HL-60 (cell line): Measurements from ENCODE around the gene CFAP74.

ENCODE experiments used
- CTCF ChIP-seq: IDR thresholded peaks from one replicate; pipeline ENCODE4 v1.5.1; 2011; ENCODE audit warnings: low read length, control low read depth, inconsistent platforms; ENCODE audit not compliant: insufficient read depth
- GABPA ChIP-seq: IDR thresholded peaks from 2 replicates; pipeline ENCODE4 v1.6.1; 2012; ENCODE audit warnings: low read depth
- POLR2AphosphoS5 ChIP-seq: IDR thresholded peaks from 2 replicates; pipeline ENCODE4 v1.6.1; 2012; ENCODE audit warnings: low read depth
- TF ChIP-seq, protein P1 (sequence below): IDR thresholded peaks from 2 replicates; pipeline ENCODE4 v1.6.1; 2012; ENCODE audit warnings: low read depth; ENCODE audit not compliant: insufficient replicate concordance

- no peak for TF ChIP-seq CTCF
- TF ChIP-seq POLR2AphosphoS5 = no peak
- TF ChIP-seq, protein P1, sequence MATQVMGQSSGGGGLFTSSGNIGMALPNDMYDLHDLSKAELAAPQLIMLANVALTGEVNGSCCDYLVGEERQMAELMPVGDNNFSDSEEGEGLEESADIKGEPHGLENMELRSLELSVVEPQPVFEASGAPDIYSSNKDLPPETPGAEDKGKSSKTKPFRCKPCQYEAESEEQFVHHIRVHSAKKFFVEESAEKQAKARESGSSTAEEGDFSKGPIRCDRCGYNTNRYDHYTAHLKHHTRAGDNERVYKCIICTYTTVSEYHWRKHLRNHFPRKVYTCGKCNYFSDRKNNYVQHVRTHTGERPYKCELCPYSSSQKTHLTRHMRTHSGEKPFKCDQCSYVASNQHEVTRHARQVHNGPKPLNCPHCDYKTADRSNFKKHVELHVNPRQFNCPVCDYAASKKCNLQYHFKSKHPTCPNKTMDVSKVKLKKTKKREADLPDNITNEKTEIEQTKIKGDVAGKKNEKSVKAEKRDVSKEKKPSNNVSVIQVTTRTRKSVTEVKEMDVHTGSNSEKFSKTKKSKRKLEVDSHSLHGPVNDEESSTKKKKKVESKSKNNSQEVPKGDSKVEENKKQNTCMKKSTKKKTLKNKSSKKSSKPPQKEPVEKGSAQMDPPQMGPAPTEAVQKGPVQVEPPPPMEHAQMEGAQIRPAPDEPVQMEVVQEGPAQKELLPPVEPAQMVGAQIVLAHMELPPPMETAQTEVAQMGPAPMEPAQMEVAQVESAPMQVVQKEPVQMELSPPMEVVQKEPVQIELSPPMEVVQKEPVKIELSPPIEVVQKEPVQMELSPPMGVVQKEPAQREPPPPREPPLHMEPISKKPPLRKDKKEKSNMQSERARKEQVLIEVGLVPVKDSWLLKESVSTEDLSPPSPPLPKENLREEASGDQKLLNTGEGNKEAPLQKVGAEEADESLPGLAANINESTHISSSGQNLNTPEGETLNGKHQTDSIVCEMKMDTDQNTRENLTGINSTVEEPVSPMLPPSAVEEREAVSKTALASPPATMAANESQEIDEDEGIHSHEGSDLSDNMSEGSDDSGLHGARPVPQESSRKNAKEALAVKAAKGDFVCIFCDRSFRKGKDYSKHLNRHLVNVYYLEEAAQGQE = no peak
- peak; percentile 95 for TF ChIP-seq GABPA
These were observed 48.6 kb downstream of the CFAP74 start for GRCh38 chr1:1954831-1955441.
